AG04450 (cell line): ENCODE data around the gene STRAP. TPM values are rescaled to one million over a fixed set of nuclear protein-coding genes. Genes with fewer than 3 reads are reported as not detected.

ENCODE experiments used
- CTCF ChIA-PET: fragments of 300-600, 350-600 bp; formaldehyde crosslinking; extraction: SDS; loops from one replicate; lab custom pipeline; 2022; ENCODE audit warnings: antibody characterized with exemption, inconsistent platforms; lab: Charles Lee
- POLR2A ChIA-PET: fragments of 350-600 bp; formaldehyde crosslinking; extraction: SDS; loops from one replicate; lab custom pipeline; 2021; ENCODE audit warnings: antibody characterized with exemption, inconsistent platforms; lab: Yijun Ruan, JAX
- DNase-seq: peaks from one replicate; pipeline ENCODE4 v3.0.0-alpha.2; 2011; ENCODE audit warnings: low read depth, low spot score
- H3K27ac ChIP-seq: one replicate; pipeline ENCODE4 v1.5.1; 2012; ENCODE audit warnings: low read depth, low read length, control low read depth
- H3K27me3 ChIP-seq: one replicate; pipeline ENCODE4 v1.6.0; 2012; ENCODE audit warnings: low read length; ENCODE audit not compliant: control insufficient read depth, insufficient read depth
- H3K4me3 ChIP-seq: 2 replicates; pipeline ENCODE4 v1.5.1; 2011; ENCODE audit warnings: mild to moderate bottlenecking, low read depth, low read length, control low read depth
- H3K9me3 ChIP-seq: 2 replicates; pipeline ENCODE4 v1.5.1; 2012; ENCODE audit warnings: low read length; ENCODE audit not compliant: control insufficient read depth, insufficient read depth
- polyA plus RNA-seq: library from polyadenylated mRNA; depleted of rRNA; stranded (reverse); fragments of >200 nt; gene quantifications from 2 replicates; pipeline ENCODE4 v1.2.3, GENCODE V29; 2011
- TF ChIP-seq, protein P1 (sequence below): IDR thresholded peaks from 2 replicates; pipeline ENCODE4 v1.5.1; 2011; ENCODE audit warnings: low read depth, low read length, control low read depth, inconsistent platforms

STRAP gene
- polyA plus RNA-seq, 1 experiment = 180 TPM

DNA sequence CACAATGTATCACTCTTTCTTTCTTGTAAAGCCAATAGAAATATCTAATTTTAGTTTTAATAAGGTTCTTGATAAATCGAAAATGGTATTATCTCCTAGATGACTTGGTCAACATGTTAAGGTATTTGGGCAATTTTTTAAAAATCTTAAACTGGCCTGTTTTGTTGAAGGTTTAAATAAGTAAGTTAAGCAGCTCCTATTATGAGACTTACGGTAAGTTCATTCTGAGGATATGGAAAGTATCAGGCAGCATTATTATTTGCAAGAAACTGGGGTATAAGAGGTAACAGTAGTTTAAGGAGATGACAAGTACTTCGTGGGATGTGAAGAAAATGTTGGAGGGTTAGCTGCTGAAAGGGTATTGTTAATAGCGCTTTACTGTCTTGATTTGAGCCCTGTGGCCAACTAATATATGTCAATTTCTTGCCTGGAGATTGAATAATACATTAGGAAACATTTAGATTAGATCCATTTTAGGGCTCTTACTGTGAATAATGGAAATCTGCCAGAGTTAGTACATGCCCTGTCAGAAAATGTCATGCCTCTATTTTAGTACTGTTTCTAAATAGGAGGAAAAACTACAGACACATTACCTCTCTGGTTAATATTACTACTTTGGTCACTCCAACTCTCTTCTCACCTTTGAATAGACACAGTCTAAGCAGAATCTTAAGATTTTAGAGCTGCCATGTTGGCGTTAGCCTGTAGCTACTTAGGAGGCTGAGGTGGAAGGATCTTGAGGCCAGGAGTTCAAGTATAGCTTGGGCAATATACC, 5.0 kb downstream of the STRAP start:
- DNase-seq = no peak
- Histone ChIP-seq H3K27ac (no peak overlapping the region), H3K9me3 (peaks cover 3% of the 10 kb centered on the region; the same call in 1 of the 2 replicates), H3K4me3 (no peak overlapping the region), H3K27me3 (no peaks in the 10 kb centered on the region)
- ChIA-PET CTCF (interaction anchor here (1.8 to 6.1 kb wide), 2 partner anchors 12 to 355 kb away, joined by 4 to 51 read pairs; no protein-coding TSS in a partner anchor), POLR2A (interaction anchor here (0.7 kb wide), 1 partner anchor 308 kb away, joined by 3 read pairs; no protein-coding TSS in a partner anchor)
- TF ChIP-seq, protein P1, sequence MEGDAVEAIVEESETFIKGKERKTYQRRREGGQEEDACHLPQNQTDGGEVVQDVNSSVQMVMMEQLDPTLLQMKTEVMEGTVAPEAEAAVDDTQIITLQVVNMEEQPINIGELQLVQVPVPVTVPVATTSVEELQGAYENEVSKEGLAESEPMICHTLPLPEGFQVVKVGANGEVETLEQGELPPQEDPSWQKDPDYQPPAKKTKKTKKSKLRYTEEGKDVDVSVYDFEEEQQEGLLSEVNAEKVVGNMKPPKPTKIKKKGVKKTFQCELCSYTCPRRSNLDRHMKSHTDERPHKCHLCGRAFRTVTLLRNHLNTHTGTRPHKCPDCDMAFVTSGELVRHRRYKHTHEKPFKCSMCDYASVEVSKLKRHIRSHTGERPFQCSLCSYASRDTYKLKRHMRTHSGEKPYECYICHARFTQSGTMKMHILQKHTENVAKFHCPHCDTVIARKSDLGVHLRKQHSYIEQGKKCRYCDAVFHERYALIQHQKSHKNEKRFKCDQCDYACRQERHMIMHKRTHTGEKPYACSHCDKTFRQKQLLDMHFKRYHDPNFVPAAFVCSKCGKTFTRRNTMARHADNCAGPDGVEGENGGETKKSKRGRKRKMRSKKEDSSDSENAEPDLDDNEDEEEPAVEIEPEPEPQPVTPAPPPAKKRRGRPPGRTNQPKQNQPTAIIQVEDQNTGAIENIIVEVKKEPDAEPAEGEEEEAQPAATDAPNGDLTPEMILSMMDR = no peak

DNA sequence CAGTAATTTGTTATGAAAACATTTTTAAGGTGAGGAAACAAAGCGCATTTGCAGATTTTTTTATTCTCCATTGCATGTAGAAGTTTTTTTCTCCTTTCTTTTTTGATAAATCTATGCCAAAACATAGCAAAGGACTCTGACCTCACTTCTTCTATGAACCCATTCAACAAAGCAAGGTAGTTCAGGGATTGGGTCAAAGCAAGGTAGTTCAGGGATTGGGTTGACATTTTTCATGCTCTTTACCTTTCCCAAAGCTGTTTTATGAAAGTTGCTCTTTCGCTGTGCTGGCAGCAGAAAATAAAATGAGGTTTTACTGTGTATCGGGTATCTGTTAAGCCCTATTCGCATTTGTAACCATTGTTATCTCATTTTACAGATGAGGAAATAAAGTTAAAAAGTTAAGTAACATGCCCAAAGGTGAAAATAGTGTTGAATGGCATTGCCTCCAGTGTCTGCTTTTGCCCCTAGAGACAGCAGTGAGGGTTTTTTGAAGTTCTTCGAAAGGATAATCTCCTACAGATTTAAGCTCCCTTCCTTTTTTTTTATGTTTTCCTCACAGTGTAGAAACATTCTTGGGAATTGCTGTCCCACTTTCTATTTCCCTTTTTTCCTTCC, 10.6 kb downstream of the STRAP start:
- ChIA-PET POLR2A (no interaction called here), CTCF (interaction anchor here (1.0 to 2.0 kb wide), 2 partner anchors 35 to 308 kb away, joined by 4 to 7 read pairs; no protein-coding TSS in a partner anchor)
- Histone ChIP-seq H3K9me3 (no peaks in the 10 kb centered on the region), H3K4me3 (no peak overlapping the region), H3K27ac (no peak overlapping the region), H3K27me3 (no peaks in the 10 kb centered on the region)
- no peak for DNase-seq
- TF ChIP-seq, protein P1 = no peak

DNA sequence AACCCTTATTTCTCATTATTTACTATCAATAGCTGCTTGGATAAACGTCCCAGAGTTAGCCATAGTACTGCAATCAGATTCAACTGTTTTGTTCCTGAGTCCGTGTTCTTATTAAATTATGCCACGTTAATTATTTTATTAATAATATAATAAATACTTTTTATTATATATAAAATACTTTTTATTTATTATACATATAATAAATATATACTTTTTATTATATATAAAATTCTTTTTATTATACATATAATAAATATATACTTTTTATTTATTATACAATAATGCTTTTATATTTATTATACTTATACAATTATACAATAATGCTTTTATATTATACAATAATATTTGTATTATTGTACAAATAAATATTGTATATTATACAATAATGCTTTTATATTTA, 11.1 kb downstream of the STRAP start:
- Histone ChIP-seq H3K4me3 (no peak overlapping the region), H3K27ac (no peak overlapping the region), H3K9me3 (no peaks in the 10 kb centered on the region), H3K27me3 (no peaks in the 10 kb centered on the region)
- TF ChIP-seq, protein P1 = no peak
- CTCF ChIA-PET = interaction anchor here (1.0 to 2.0 kb wide), 2 partner anchors 36 to 309 kb away, joined by 4 to 7 read pairs; no protein-coding TSS in a partner anchor
- POLR2A ChIA-PET = no interaction called here
- no peak for DNase-seq

DNA sequence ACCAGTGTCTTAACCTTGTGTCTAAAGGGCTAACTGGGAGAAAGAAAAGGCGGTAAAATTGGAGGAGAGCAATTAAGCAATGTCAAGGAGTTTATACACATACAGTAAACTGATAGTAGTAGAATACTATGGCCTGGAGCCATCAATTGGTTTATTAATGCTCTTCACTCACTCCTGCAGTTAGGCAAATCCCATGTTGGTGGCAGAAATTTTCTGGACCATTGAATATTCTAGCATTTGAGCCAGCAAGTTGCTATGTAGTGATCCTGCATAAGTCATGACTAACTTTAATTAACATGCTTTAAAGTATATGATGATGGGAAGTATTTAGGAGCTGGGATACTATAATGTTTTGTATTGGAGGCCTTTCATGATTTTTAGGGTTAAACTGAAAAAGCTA, 14.7 kb downstream of the STRAP start:
- H3K9me3 ChIP-seq = no peaks in the 10 kb centered on the region
- H3K4me3 ChIP-seq = no peak overlapping the region
- ChIA-PET CTCF (interaction anchor here (0.6 to 5.1 kb wide), 7 partner anchors 9 to 683 kb away, joined by 3 to 51 read pairs (median 5); partner anchors contain the start of genes DERA and RERG), POLR2A (no interaction called here)
- H3K27me3 ChIP-seq = no peaks in the 10 kb centered on the region
- H3K27ac ChIP-seq = no peak overlapping the region
- no peak for DNase-seq
- TF ChIP-seq, protein P1 = no peak

DNA sequence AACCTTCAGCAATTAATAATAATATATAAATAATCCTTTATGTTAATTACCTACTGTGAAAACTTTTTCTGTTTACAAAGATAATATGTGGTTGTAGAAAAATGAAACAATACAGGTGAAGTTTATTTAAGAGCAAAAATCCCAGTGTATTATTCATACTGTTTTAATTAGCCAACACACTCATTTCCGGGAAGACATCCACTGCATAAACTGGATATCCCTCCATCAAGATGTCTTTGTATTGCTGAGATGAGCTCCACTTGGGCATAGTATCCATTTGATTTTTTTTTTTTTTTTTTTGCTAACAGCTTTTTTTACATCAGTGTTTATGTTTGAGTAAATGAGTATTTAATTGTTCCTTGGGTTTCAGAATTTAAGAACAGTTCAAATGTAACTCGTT, 15.2 kb downstream of the STRAP start:
- TF ChIP-seq, protein P1 = no peak
- Histone ChIP-seq H3K9me3 (no peaks in the 10 kb centered on the region), H3K4me3 (no peak overlapping the region), H3K27ac (no peak overlapping the region), H3K27me3 (no peaks in the 10 kb centered on the region)
- ChIA-PET POLR2A (no interaction called here), CTCF (interaction anchor here (0.6 to 5.1 kb wide), 10 partner anchors 9 to 1746 kb away, joined by 3 to 51 read pairs (median 4); partner anchors contain the start of genes DERA and RERG)
- DNase-seq = no peak
